HepG2 (cell line): ENCODE data around the gene TTC38. TPM values are rescaled to one million over a fixed set of nuclear protein-coding genes. Genes with fewer than 3 reads are reported as not detected.
A peak's percentile ranks its signal among the peaks of the same experiment; 100 is the strongest.

ENCODE experiments used
- CC2D1A ChIP-seq: sonication (generic); formaldehyde crosslinking; IDR thresholded peaks from 2 replicates; pipeline ENCODE4 v1.8.1; 2023; ENCODE audit warnings: mild to moderate bottlenecking, missing genetic modification reagents
- DMAP1 ChIP-seq: IDR thresholded peaks from 2 replicates; pipeline ENCODE4 v1.6.1; 2016
- DNMT1 ChIP-seq: sonication (generic); formaldehyde crosslinking; IDR thresholded peaks from 2 replicates; pipeline ENCODE4 v1.5.1; 2020; ENCODE audit warnings: mild to moderate bottlenecking, missing genetic modification reagents
- ELF3 ChIP-seq: IDR thresholded peaks from 2 replicates; pipeline ENCODE4 v1.6.1; 2016; ENCODE audit warnings: missing genetic modification reagents, missing compliant biosample characterization
- HNRNPK ChIP-seq: fragments of 200-400 bp; formaldehyde crosslinking; IDR thresholded peaks from 2 replicates; pipeline ENCODE4 v1.6.1; 2018; ENCODE audit warnings: low read length, low read depth, moderate library complexity, mild to moderate bottlenecking; ENCODE audit not compliant: poor library complexity, severe bottlenecking
- HNRNPUL1 ChIP-seq: fragments of 200-400 bp; formaldehyde crosslinking; IDR thresholded peaks from 2 replicates; pipeline ENCODE4 v1.6.1; 2017; ENCODE audit warnings: low read depth, mild to moderate bottlenecking, low read length, moderate library complexity
- MAZ ChIP-seq, 2 experiments: sonication (generic) in 1 of 2; formaldehyde crosslinking in 1 of 2; IDR thresholded peaks; 2 replicates each; pipeline versions ENCODE4 v1.5.0 to v1.6.1; 2012 to 2020; ENCODE audit warnings: low read depth in 2 of 2, mild to moderate bottlenecking in 2 of 2, borderline replicate concordance in 1 of 2, improper control_type of control experiment in 1 of 2, low read length in 1 of 2, missing genetic modification reagents in 1 of 2, moderate library complexity in 1 of 2
- MXI1 ChIP-seq: IDR thresholded peaks from 3 replicates; pipeline ENCODE4 v1.6.1; 2012; ENCODE audit warnings: low read depth, low read length, inconsistent platforms, borderline replicate concordance
- PHB2 ChIP-seq: fragments of 450-650 bp; IDR thresholded peaks from 2 replicates; pipeline ENCODE4 v1.6.1; 2018; ENCODE audit not compliant: partially characterized antibody
- POGZ ChIP-seq: sonication (generic); formaldehyde crosslinking; IDR thresholded peaks from 2 replicates; pipeline ENCODE4 v1.4.0; 2020; ENCODE audit warnings: mild to moderate bottlenecking, missing genetic modification reagents
- RFXAP ChIP-seq: sonication (generic); formaldehyde crosslinking; IDR thresholded peaks from 2 replicates; pipeline ENCODE4 v1.4.0; 2020; ENCODE audit warnings: missing genetic modification reagents, borderline replicate concordance
- RORA ChIP-seq: sonication (generic); formaldehyde crosslinking; IDR thresholded peaks from 2 replicates; pipeline ENCODE4 v1.5.0; 2020; ENCODE audit warnings: mild to moderate bottlenecking, missing genetic modification reagents, moderate library complexity
- SOX6 ChIP-seq, 2 experiments: fragments of 450-650 bp in 1 of 2; sonication (generic) in 1 of 2; formaldehyde crosslinking in 1 of 2; IDR thresholded peaks; 2 replicates each; pipeline versions ENCODE4 v1.4.0 to v1.6.1; 2017 to 2020; ENCODE audit warnings: antibody characterized with exemption in 1 of 2, mild to moderate bottlenecking in 1 of 2, missing genetic modification reagents in 1 of 2
- YEATS4 ChIP-seq: sonication (generic); formaldehyde crosslinking; IDR thresholded peaks from 2 replicates; pipeline ENCODE4 v1.4.0; 2020; ENCODE audit warnings: missing genetic modification reagents, borderline replicate concordance
- ZNF121 ChIP-seq: sonication (generic); formaldehyde crosslinking; IDR thresholded peaks from 2 replicates; pipeline ENCODE4 v1.5.0; 2020; ENCODE audit warnings: mild to moderate bottlenecking, missing genetic modification reagents
- ZNF251 ChIP-seq: sonication (generic); formaldehyde crosslinking; IDR thresholded peaks from 2 replicates; pipeline ENCODE4 v1.9.0; 2021; ENCODE audit warnings: mild to moderate bottlenecking, missing genetic modification reagents
- ZNF629 ChIP-seq: sonication (generic); formaldehyde crosslinking; conservative IDR thresholded peaks from 2 replicates; pipeline ENCODE4 v1.5.0; 2020; ENCODE audit warnings: missing genetic modification reagents
- ZNF639 ChIP-seq: conservative IDR thresholded peaks from 2 replicates; pipeline ENCODE4 v1.6.1; 2018; ENCODE audit warnings: missing genetic modification reagents
- ZNF782 ChIP-seq: sonication (generic); formaldehyde crosslinking; IDR thresholded peaks from 2 replicates; pipeline ENCODE4 v1.4.0; 2020; ENCODE audit warnings: missing genetic modification reagents, mild to moderate bottlenecking, borderline replicate concordance
- polyA plus RNA-seq, 8 experiments: library from polyadenylated mRNA; depleted of rRNA in 3 of 8; stranded (reverse) in 7 of 8; unstranded in 1 of 8; fragments of >200 nt; fragmentation: Illumina TruSeq in 4 of 8; extraction: Trizol in 4 of 8; gene quantifications; 2 replicates each; pipeline versions ENCODE4 v1.2.1 to v1.2.3, GENCODE V29; 2011 to 2016; ENCODE audit warnings: low read depth in 4 of 8, missing spikeins in 1 of 8, mixed read lengths in 1 of 8; ENCODE audit not compliant: insufficient read depth in 1 of 8
- total RNA-seq, 5 experiments: library from RNA; depleted of rRNA; stranded (reverse); fragments of >200 nt; fragmentation: Illumina TruSeq; extraction: Trizol; gene quantifications; 2 replicates each; pipeline ENCODE4 v1.2.3, GENCODE V29; 2016; ENCODE audit warnings: low read depth in 1 of 5
- TF ChIP-seq, protein P1 (sequence below): fragments of 450-650 bp; IDR thresholded peaks from 2 replicates; pipeline ENCODE4 v1.6.1; 2017; ENCODE audit warnings: mild to moderate bottlenecking
- TF ChIP-seq, protein P2 (sequence below): sonication (generic); formaldehyde crosslinking; IDR thresholded peaks from 2 replicates; pipeline ENCODE4 v1.5.0; 2020; ENCODE audit warnings: missing genetic modification reagents
- TF ChIP-seq, protein P3 (sequence below): IDR thresholded peaks from 2 replicates; pipeline ENCODE4 v1.6.1; 2016; ENCODE audit warnings: low read depth

TTC38 gene
- total and polyA plus RNA-seq, 2 of the 13 experiments (the other 11 are each of a cell fraction or from before 2014, with no cell fraction given), result 101 to 105 TPM

DNA sequence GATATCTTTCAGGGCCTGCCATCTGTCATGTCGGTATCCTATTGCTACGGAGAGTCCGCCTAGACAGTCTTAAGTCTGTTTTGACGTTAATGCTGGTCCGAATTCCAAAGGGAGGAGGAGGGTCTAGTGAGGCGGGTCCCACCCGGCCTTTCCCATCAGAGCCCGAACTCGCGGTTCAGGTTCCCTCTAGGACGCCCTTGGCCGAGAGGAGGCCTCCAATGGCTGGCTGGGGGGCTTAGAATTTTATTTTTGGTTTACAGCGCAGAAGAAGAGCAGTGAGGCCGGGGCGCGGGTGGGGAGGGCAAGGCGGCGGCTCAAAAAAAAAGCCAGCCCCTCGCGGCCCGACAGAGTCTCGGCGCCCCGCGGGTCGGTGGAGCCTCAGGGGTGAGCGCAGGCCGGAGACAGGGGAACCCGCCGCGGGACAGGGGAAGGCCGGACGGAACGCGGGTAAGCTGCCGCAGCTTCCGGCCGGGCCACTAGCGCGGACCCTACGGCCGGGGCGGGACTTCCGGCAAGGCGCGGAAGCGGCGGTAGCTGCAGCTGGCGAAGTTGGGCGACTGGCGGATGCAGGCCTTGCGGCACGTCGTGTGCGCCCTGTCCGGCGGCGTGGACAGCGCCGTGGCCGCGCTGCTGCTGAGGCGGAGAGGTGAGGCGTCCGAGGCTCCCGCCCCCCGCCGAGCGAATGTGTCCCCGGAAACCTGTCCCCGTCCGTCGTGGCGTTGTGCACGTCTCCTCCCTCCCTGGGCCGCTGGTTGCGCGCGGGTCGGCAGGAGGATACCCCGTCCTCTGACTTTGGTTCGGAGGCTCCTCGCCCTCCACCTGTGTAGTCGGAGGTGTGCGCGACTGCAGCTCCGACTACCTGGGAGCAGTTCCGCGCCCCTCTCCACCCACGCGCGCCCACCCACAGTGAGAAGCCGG, 67.7 kb downstream of the TTC38 start, which contains the start of gene TRMU (continued):
- TF ChIP-seq, protein P1, sequence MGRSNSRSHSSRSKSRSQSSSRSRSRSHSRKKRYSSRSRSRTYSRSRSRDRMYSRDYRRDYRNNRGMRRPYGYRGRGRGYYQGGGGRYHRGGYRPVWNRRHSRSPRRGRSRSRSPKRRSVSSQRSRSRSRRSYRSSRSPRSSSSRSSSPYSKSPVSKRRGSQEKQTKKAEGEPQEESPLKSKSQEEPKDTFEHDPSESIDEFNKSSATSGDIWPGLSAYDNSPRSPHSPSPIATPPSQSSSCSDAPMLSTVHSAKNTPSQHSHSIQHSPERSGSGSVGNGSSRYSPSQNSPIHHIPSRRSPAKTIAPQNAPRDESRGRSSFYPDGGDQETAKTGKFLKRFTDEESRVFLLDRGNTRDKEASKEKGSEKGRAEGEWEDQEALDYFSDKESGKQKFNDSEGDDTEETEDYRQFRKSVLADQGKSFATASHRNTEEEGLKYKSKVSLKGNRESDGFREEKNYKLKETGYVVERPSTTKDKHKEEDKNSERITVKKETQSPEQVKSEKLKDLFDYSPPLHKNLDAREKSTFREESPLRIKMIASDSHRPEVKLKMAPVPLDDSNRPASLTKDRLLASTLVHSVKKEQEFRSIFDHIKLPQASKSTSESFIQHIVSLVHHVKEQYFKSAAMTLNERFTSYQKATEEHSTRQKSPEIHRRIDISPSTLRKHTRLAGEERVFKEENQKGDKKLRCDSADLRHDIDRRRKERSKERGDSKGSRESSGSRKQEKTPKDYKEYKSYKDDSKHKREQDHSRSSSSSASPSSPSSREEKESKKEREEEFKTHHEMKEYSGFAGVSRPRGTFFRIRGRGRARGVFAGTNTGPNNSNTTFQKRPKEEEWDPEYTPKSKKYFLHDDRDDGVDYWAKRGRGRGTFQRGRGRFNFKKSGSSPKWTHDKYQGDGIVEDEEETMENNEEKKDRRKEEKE, result no peak
- TF ChIP-seq DMAP1 (peak; percentile 65; the same call in 1 of the 2 replicates), PHB2 (no peak), YEATS4 (CRISPR knock-in tag) (peak; percentile 91), ELF3 (CRISPR knock-in tag) (peak; percentile 82), MXI1 (peak; percentile 78; the same call in 1 of the 3 replicates), CC2D1A (CRISPR knock-in tag) (0 out of 2 replicates have a peak, but pooled peaks have one; percentile 42), ZNF121 (peak; percentile 71), MAZ (IDR thresholded peaks at IDR 0.05; ENCODE audit: borderline replicate concordance, low read depth, low read length) (peak; percentile 53; the same call in 1 of the 2 replicates), MAZ (CRISPR knock-in tag; IDR thresholded peaks at IDR 0.05; ENCODE audit: low read depth) (peak; percentile 90), ZNF639 (CRISPR knock-in tag) (peak; percentile 92; the same call in 1 of the 2 replicates), ZNF251 (no peak), HNRNPUL1 (peak; percentile 76; the same call in 1 of the 2 replicates), HNRNPK (peak; percentile 88), RFXAP (CRISPR knock-in tag) (peak; percentile 84; the same call in 1 of the 2 replicates), ZNF629 (CRISPR knock-in tag) (peak; percentile 57), POGZ (CRISPR knock-in tag) (peak; percentile 90), SOX6 (IDR thresholded peaks at IDR 0.05) (no peak), SOX6 (CRISPR knock-in tag; IDR thresholded peaks at IDR 0.05) (peak; percentile 66), RORA (no peak), DNMT1 (peak; percentile 60), ZNF782 (no peak; the same call in 1 of the 2 replicates)
- TF ChIP-seq, protein P2, sequence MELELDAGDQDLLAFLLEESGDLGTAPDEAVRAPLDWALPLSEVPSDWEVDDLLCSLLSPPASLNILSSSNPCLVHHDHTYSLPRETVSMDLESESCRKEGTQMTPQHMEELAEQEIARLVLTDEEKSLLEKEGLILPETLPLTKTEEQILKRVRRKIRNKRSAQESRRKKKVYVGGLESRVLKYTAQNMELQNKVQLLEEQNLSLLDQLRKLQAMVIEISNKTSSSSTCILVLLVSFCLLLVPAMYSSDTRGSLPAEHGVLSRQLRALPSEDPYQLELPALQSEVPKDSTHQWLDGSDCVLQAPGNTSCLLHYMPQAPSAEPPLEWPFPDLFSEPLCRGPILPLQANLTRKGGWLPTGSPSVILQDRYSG (CRISPR knock-in tag), result peak; percentile 84; the same call in 1 of the 2 replicates
- TF ChIP-seq, protein P3, sequence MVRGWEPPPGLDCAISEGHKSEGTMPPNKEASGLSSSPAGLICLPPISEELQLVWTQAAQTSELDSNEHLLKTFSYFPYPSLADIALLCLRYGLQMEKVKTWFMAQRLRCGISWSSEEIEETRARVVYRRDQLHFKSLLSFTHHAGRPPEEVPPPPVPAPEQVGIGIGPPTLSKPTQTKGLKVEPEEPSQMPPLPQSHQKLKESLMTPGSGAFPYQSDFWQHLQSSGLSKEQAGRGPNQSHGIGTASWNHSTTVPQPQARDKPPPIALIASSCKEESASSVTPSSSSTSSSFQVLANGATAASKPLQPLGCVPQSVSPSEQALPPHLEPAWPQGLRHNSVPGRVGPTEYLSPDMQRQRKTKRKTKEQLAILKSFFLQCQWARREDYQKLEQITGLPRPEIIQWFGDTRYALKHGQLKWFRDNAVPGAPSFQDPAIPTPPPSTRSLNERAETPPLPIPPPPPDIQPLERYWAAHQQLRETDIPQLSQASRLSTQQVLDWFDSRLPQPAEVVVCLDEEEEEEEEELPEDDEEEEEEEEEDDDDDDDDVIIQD (CRISPR knock-in tag), result 0 out of 2 replicates have a peak, but pooled peaks have one; percentile 31
